GM12878 (cell line): ENCODE measurements around the gene LRRC75A. TPM values are rescaled to one million over a fixed set of nuclear protein-coding genes. Genes with fewer than 3 reads are reported as not detected.

Experiments used
- ATAC-seq: fragments of 200-7000 bp; cut with Tn5 transposase; 3 replicates; pipeline ENCODE4 v1.9.1; 2020; ENCODE audit warnings: mild to moderate bottlenecking, moderate library complexity
- BruUV-seq: library from RNA; stranded (reverse); fragments of 400-500 nt; replicated peaks from 2 replicates; lab custom pipeline; 2021; lab: Mats Ljungman, UMichigan
- CTCF ChIA-PET: fragments of 300-600 bp; sonication (Branson Sonifier 250); formaldehyde crosslinking; extraction: SDS; loops from one replicate; lab custom pipeline; 2021; ENCODE audit warnings: inconsistent platforms; lab: Yijun Ruan, JAX
- POLR2A ChIA-PET: fragments of 350-600 bp; formaldehyde crosslinking; extraction: SDS; loops from one replicate; lab custom pipeline; 2021; ENCODE audit warnings: inconsistent platforms; lab: Charles Lee
- RAD21 ChIA-PET: fragments of 300-600 bp; sonication (Branson Sonifier 250); formaldehyde crosslinking; loops from one replicate; lab custom pipeline; 2023; ENCODE audit warnings: antibody characterized with exemption; ENCODE audit not compliant: unreplicated experiment; lab: Charles Lee
- SMC1A ChIA-PET: fragments of 300-600 bp; sonication (Branson Sonifier 250); formaldehyde crosslinking; loops from one replicate; lab custom pipeline; 2023; ENCODE audit not compliant: unreplicated experiment, uncharacterized antibody; lab: Charles Lee
- DNase-seq: peaks from one replicate; pipeline ENCODE4 v3.0.0-alpha.2; 2011; ENCODE audit warnings: low read depth, low spot score
- FAIRE-seq: peaks from 3 replicates; lab custom pipeline; 2011; peaks lifted over from hg19 to GRCh38; lab: Jason Lieb, UNC
- H2AFZ ChIP-seq: 2 replicates; pipeline ENCODE4 v1.6.0; 2011; ENCODE audit warnings: low read depth, low read length, control low read depth; ENCODE audit not compliant: control insufficient read depth
- H3K27ac ChIP-seq: 2 replicates; pipeline ENCODE4 v1.5.1; 2011; ENCODE audit warnings: control low read depth; ENCODE audit not compliant: control insufficient read depth, insufficient read depth
- H3K27me3 ChIP-seq, 2 experiments: replicated peaks in 1 of 2; 2 replicates each; pipeline versions ENCODE4 v1.6.0 to v1.6.1; 2011; ENCODE audit warnings: low read length in 1 of 2; ENCODE audit not compliant: control insufficient read depth in 2 of 2, insufficient read depth in 2 of 2
- H3K36me3 ChIP-seq, 2 experiments: 2 replicates each; pipeline ENCODE4 v1.5.1; 2011; ENCODE audit warnings: low read length in 1 of 2; ENCODE audit not compliant: control insufficient read depth in 2 of 2, insufficient read depth in 2 of 2
- H3K4me1 ChIP-seq: 2 replicates; pipeline ENCODE4 v1.6.1; 2011; ENCODE audit warnings: mild to moderate bottlenecking, low read length, moderate library complexity, mixed read lengths; ENCODE audit not compliant: control insufficient read depth, insufficient read depth
- H3K4me2 ChIP-seq: 2 replicates; pipeline ENCODE4 v1.6.0; 2011; ENCODE audit warnings: control low read depth; ENCODE audit not compliant: control insufficient read depth, insufficient read depth
- H3K4me3 ChIP-seq: fragments of 200-600 bp; sonication (generic); 2 replicates; pipeline ENCODE4 v1.5.1; 2016
- H3K79me2 ChIP-seq: 2 replicates; pipeline ENCODE4 v1.6.0; 2011; ENCODE audit warnings: low read length; ENCODE audit not compliant: control insufficient read depth, insufficient read depth
- H3K9ac ChIP-seq: 2 replicates; pipeline ENCODE4 v1.8.0; 2011; ENCODE audit warnings: low read length, control low read depth, mixed read lengths; ENCODE audit not compliant: control insufficient read depth, insufficient read depth
- H3K9me3 ChIP-seq: replicated peaks from 3 replicates; pipeline ENCODE4 v1.5.1; 2011; ENCODE audit warnings: mild to moderate bottlenecking, low read length; ENCODE audit not compliant: control insufficient read depth, insufficient read depth
- H4K20me1 ChIP-seq: 2 replicates; pipeline ENCODE4 v1.6.0; 2011; ENCODE audit not compliant: control insufficient read depth, insufficient read depth
- JUND ChIP-seq: IDR thresholded peaks from 2 replicates; pipeline ENCODE4 v1.6.1; 2012; ENCODE audit warnings: low read depth, mild to moderate bottlenecking, low read length, improper control_type of control experiment, moderate library complexity
- POLR2AphosphoS5 ChIP-seq: IDR thresholded peaks from 2 replicates; pipeline ENCODE4 v1.6.1; 2011; ENCODE audit warnings: mild to moderate bottlenecking, low read length, inconsistent platforms
- POU2F2 ChIP-seq: IDR thresholded peaks from 3 replicates; pipeline ENCODE4 v1.6.1; 2011; ENCODE audit warnings: low read depth, mild to moderate bottlenecking, low read length, borderline replicate concordance
- WGBS: methylation state at CpG from one replicate; pipeline ENCODE4 v1.1.6; 2016; ENCODE audit warnings: low lambda C conversion rate; ENCODE audit not compliant: insufficient replicate concordance, insufficient coverage; ENCODE audit errors: missing lambda C conversion rate; 5-methylcytosine and 5-hydroxymethylcytosine counted together
- in situ Hi-C: fragments of 300-500 bp; cut with MboI; formaldehyde crosslinking; loops from 9 replicates; pipeline ENCODE4 v1.14.3; 2018; ENCODE audit warnings: mixed read lengths
- intact Hi-C: fragments of 100-400 bp; cut with micrococcal nuclease; formaldehyde crosslinking; loops from one replicate; pipeline ENCODE4 v1.14.2; 2022; ENCODE audit not compliant: unreplicated experiment
- polyA plus RNA-seq, 11 experiments: library from polyadenylated mRNA; depleted of rRNA in 4 of 11; unstranded in 6 of 11; stranded (reverse) in 5 of 11; fragments of >200 nt; fragmentation: Nextera tagmentation in 4 of 11; fragmentation: Illumina TruSeq in 1 of 11; extraction: Ambion mirVana in 4 of 11; extraction: Trizol in 1 of 11; gene quantifications; 1 replicate in 1 of 11; 2 replicates in 10 of 11; pipeline versions ENCODE4 v1.2.1 to v1.2.3, GENCODE V29; 2011 to 2016; ENCODE audit warnings: inconsistent platforms in 2 of 11, missing spikeins in 2 of 11, low read depth in 1 of 11
- total RNA-seq, 4 experiments: library from RNA; depleted of rRNA in 3 of 4; stranded (reverse); fragments of >200 nt in 3 of 4; fragmentation: Illumina TruSeq in 1 of 4; extraction: Trizol in 1 of 4; gene quantifications; 2 replicates each; pipeline versions ENCODE4 v1.2.1 to v1.2.3, GENCODE V29; 2013 to 2021

LRRC75A gene
- total and polyA plus RNA-seq, 10 of the 15 experiments (the other 5 are each of a cell fraction or from before 2014, with no cell fraction given) = 0.01 to 1.3 (median 0.09) TPM; not detected in 2

- no TSS peak for BruUV-seq
- in situ Hi-C loops = no loop called here
- H2AFZ ChIP-seq = no peak overlapping the region
- H3K4me3 ChIP-seq = no peak overlapping the region
- CTCF ChIA-PET = no interaction called here
- POLR2A ChIA-PET = no interaction called here
- H3K27me3 ChIP-seq = peaks cover 2 to 10% of the 10 kb centered on the region in 2 experiments; a peak in 3 of 4 replicates
- RAD21 ChIA-PET = no interaction called here
- no peaks in the 10 kb centered on the region for H3K36me3 ChIP-seq
- no peaks in the 10 kb centered on the region for H3K4me1 ChIP-seq
- TF ChIP-seq POU2F2 = no peak
- TF ChIP-seq JUND = no peak
- no peak overlapping the region for H3K4me2 ChIP-seq
- ATAC-seq = no peak
- H3K9me3 ChIP-seq = no peaks in the 10 kb centered on the region
- SMC1A ChIA-PET = no interaction called here
- 44% methylated on average over 5 of the region's 5 CpGs for WGBS
- intact Hi-C loops = no loop called here
- no peak overlapping the region for H3K9ac ChIP-seq
- H4K20me1 ChIP-seq = no peaks in the 10 kb centered on the region
- DNase-seq = no peak
- no peak overlapping the region for H3K27ac ChIP-seq
- no peak for FAIRE-seq
- H3K79me2 ChIP-seq = no peaks in the 10 kb centered on the region
These were observed 1.6 kb upstream of the LRRC75A start for GRCh38 chr17:16493531-16494046.

- Histone ChIP-seq H3K27me3 (peaks cover 2 to 10% of the 10 kb centered on the region in 2 experiments; a peak in 3 of 4 replicates), H3K27ac (no peak overlapping the region), H3K9ac (no peak overlapping the region), H2AFZ (peak overlapping the region; percentile 41; the same call in 1 of the 2 replicates), H3K36me3 (no peaks in the 10 kb centered on the region), H4K20me1 (no peaks in the 10 kb centered on the region), H3K4me1 (no peaks in the 10 kb centered on the region), H3K79me2 (no peaks in the 10 kb centered on the region), H3K4me3 (no peak overlapping the region), H3K4me2 (peak overlapping the region; percentile 79; the same call in 1 of the 2 replicates), H3K9me3 (no peaks in the 10 kb centered on the region)
- TF ChIP-seq POLR2AphosphoS5 = no peak
- no peak for DNase-seq
- BruUV-seq = no TSS peak
- no peak for FAIRE-seq
- intact Hi-C loops = no loop called here
- SMC1A ChIA-PET = no interaction called here
- RAD21 ChIA-PET = no interaction called here
- 84% methylated on average over 27 of the region's 27 CpGs for WGBS
- POLR2A ChIA-PET = no interaction called here
- CTCF ChIA-PET = no interaction called here
- no peak for ATAC-seq
- in situ Hi-C loops = no loop called here
These were observed 879 bp upstream of the LRRC75A start for GRCh38 chr17:16492613-16493530.
